Brain pericyte (primary cell): ENCODE results near the gene ITIH4.
A peak's percentile ranks its signal among the peaks of the same experiment; 100 is the strongest.

ENCODE experiments used
- DNase-seq: peaks from one replicate; pipeline ENCODE4 v3.0.0-alpha.2; 2012; ENCODE audit warnings: low read depth, low spot score

ITIH4 gene

DNA sequence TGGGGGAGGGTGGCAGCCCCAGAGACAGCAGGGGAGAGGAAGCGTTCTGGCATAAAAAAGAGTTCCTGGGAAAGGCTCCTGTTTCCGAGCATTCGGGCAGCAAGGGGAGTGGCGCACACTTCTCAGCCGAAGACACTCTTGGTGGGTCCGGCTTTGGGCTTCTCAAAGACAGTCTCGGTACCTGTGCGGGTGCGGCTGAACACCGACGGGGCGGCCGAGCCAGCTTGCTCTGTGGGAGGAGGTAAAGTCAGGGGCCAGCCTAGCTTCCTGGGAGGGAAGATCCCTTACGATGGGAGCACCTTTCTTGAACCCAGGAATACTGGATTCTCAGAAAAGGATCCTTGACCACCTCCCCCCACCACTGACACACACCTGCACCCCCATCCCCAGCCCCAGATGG lies 2.7 kb upstream of the ITIH4 start:
- no peak for DNase-seq

GRCh38 chr3:52831500-52832301 lies 1.2 kb upstream of the ITIH4 start:
- DNase-seq = peak; percentile 70

DNA sequence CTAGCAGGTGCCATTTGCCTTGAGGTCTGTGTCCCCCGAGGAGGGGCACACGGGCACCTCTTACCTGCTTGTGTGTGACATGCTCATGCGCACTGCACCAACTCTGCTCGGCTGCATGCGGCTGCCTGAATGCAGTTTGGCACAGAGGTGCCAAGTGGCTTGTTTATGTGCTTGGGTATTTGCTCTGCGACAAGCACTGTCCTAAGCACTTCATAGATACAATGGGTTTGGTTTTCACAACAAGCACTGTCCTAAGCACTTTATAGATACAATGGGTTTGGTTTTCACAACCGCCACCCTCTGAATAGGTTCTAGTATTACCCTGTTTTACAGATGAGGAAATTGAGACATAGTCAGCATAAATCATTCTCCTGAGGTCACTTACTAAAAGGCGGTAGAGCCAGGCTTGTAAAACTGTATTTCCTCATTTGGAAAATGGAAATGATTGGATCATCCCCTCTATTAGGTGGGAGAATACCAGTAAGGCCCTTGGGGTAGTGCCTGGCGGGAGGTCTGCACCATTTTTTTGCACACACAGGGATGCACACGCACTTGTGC lies 487 bp downstream of the ITIH4 start:
- no peak for DNase-seq

DNA sequence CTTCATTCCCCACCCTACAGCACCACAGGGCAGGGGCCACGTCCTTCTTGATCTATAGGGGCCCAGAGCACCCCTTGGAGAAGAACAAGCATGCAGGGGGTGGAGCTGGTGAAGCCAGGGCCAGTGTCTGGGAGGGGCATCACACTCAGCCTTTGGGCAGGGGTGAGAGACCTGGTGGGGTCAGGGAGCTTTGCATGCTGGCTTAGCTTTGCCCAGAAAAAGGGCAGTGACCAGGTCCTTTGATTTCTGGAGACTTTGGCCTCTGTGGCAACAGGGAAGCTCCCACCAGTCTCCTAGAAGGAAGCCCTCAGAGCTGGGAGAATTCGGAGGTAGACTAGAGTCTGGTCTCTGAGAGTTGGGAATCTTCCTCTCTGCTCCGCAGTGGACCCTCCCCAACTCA lies 990 bp downstream of the ITIH4 start:
- no peak for DNase-seq

- DNase-seq = no peak
Observed at GRCh38 chr3:52827866-52828376, 2.6 kb downstream of the ITIH4 start.

DNA sequence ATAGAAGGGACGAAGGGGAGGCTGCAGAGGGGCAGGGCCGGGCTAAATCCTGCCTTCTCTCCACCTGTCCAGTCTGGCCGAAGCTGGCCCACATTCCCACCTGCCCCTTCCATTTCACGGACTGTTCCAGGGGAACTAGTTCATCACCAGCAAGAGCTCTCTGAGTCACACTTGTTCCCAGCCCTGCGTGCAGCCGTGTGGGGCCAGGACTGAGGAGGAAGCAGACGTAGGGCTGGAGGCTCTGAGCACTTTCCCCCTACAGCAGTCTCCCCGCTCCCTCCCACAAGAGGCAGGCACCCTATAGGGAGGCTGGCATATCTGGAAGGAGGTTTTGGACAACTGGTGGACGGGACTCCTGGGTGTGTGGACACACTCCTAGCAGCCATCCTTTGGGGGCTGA lies 3.0 kb downstream of the ITIH4 start:
- DNase-seq = no peak

GRCh38 chr3:52824037-52824436 lies 6.4 kb downstream of the ITIH4 start:
- DNase-seq = no peak

DNA sequence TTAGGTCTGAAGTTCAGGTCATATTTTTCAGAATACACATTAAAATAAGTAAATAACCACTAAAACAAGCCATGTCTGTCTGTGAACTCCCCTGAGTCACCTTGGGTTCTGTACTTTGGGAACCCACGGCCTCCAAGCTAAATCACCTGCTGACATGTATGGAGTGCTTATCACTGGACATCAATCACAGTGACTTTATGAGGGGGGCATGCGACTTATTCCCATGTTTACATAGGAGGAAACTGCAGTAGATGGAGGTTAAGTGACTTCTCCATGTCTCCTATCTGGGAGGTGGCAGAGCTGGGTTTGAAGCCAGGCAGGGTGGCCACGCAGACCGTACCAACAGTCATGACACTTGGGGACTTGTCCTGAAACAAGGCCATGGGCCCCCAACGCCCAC lies 8.1 kb downstream of the ITIH4 start:
- DNase-seq = no peak

DNA sequence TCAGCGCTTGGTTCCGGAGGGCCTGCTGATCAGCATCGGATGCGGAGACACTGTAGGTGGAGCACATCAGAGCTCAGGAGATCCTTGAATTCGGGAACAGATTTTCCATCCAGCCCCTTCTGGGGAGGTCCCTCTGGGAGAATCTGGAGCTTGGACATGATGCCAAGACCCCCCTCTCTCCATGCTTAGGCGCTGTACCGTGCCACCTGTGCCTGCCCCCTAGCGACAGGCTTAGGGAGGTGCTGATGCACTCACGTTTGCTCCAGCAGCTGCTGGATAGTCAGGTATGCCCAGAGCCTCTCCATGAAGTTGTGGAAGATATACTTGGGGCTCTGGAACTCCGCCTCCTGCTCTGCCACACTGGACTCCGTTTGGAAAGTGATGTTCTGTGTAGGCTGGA lies 9.7 kb downstream of the ITIH4 start:
- no peak for DNase-seq

DNA sequence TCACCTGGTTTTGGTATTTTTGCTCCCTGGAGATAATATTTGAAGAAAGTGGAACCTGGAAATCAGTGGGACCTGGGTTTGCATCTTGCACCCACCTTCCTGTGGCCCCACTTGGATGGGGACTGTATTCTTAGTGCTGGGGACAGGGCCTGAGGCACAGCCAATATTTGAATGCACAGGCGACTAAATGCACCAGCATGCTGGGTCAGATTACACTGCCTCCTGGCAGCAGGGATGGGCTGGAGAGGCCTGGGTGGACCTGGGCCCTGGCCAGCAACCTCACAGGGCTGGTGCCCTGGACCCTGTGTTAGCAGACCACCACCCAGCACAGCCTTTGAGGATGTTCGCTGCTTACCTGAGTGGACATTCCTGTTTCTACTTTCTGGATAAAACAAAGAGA lies 10.5 kb downstream of the ITIH4 start:
- DNase-seq = no peak

GRCh38 chr3:52817860-52818259 lies 12.6 kb downstream of the ITIH4 start:
- no peak for DNase-seq

GRCh38 chr3:52817221-52817620 lies 13.3 kb downstream of the ITIH4 start:
- no peak for DNase-seq

- DNase-seq = no peak
Observed at GRCh38 chr3:52816654-52817053, 13.8 kb downstream of the ITIH4 start.

DNA sequence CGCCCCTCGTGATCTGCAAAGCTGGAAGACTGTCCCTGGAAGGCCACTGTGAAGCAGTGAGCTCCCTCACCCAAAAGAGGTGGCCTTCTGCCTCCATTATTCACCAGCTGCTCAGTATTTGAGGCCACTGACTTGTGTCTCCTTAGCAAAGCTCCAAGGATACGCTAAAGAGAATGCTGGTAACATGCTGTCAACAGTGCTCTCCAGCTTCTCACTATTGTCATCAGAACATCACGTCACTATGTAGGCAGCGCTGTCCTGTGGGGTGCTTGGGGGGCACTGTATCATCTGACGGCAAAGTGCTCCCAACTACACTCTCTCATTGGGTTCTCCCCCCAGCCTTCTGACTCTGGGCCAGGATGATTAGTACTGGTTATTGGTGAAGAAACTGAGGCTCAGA lies 14.3 kb downstream of the ITIH4 start:
- DNase-seq = no peak

DNA sequence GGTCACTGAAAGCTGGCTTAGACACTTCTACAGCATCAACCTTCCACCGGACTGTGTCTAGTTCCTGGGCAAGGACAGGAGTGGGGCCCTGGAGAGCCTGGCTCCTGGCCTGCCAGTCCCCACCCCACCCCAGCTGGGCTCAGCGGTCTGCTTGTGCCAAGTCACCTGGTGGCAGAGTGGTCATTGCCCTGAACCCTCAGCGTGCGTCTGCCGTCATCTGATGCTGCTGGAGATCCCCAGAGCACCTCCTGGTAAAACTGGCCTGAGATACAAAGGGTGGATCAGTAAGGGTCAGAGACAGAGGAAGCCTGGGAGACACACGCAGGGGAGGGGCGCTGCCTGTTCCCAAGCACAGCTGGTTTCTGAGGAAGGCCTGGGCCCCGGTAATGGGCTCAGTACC lies 16.7 kb downstream of the ITIH4 start:
- no peak for DNase-seq

GRCh38 chr3:52811452-52812011 lies 18.9 kb downstream of the ITIH4 start:
- DNase-seq = no peak

DNA sequence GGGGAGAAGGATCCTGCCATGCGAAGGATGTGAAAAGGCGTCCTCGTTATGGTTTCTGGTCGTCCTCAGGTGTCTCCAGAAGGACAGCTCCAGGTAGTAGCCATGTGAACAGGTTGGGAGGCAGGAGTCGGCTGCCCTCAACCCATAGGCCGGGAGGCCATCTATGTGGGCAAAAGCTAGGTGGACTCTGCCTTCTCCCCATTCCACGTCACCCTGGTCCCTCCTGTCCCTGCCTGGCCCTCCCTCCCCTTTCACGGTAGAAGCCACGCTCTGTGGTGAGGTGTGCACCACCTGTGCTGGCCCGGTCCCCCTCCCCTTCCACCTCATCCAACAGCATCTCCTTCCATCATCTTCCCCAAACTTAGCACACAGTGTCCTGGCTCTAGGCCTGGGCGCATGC lies 19.5 kb downstream of the ITIH4 start:
- DNase-seq = no peak

GRCh38 chr3:52809662-52810377 lies 20.7 kb downstream of the ITIH4 start:
- DNase-seq = no peak

GRCh38 chr3:52809149-52809548 lies 21.3 kb downstream of the ITIH4 start:
- DNase-seq = no peak

DNA sequence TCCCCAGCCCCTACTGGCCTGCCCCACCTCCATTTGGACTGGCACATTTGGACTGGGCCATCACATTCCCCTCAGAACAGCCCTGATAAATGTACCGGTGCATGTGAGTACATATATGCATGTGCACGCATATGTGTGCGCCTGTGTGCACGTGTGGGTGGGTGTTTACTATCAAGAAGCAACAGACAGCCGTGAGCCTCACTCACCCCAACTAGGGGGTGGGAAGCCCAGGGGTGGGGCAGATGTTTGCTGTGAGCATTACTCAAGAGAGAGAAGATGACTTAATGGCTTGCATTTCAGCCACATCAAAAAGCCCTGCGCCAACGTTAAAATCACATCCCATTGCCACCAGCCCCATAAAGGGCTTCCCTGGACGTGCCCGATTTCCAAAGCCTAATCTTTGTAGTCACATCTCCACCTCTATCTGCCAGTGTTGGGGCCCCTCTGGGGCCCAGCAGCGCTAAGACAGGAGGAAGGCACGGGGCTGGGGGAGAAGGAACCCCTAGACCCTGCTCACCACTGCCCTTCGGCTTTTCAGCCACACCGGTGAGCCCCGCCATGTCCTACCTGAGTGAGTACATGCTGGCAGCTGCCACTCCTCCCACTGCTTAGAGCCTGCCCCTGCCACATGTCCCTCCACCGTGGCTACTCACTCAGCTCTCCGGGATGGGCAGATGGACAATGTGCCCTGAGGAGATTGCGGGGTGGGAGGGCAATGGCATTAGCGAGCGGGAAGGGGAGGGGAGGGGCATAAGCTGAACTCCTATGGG lies 25.0 kb downstream of the ITIH4 start:
- DNase-seq = no peak

GRCh38 chr3:52801839-52802238 lies 28.6 kb downstream of the ITIH4 start:
- no peak for DNase-seq

DNA sequence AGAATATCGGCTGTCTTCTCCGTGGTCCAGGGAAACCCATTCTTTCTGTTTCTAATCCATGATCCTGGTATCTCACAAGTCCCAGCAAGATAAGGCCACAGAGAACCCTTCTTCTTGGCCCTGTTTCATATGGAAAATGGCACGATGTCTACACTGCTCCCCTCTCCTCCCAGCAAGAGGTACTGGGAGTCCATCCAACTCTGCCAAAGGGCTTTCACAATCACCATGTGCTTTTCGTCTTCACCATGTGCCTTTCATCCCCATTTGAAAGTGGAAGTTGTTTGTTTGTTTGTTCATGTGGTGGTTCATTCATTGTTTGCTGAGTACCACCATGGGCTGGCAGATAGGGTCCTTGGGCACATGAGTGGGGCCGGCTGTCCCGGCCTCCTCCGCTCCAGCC lies 30.4 kb downstream of the ITIH4 start:
- DNase-seq = no peak
